Astrocyte (in vitro differentiated cells and primary cell): ENCODE measurements around the gene SYT17.

ENCODE experiments used
- CTCF ChIP-seq: IDR thresholded peaks from 2 replicates; pipeline ENCODE4 v1.5.1; 2011; ENCODE audit warnings: low read depth, mild to moderate bottlenecking, inconsistent platforms, low read length, moderate library complexity; ENCODE audit not compliant: insufficient read depth
- EZH2 ChIP-seq: IDR thresholded peaks from 2 replicates; pipeline ENCODE4 v1.6.1; 2012; ENCODE audit warnings: mild to moderate bottlenecking, low read length, inconsistent platforms; ENCODE audit not compliant: insufficient read depth

- no peak for TF ChIP-seq CTCF
- no peak for TF ChIP-seq EZH2
Observed at GRCh38 chr16:19139436-19140091, 28.5 kb upstream of the SYT17 start.
